Testis (tissue), 3 donors: ENCODE data around the gene FOCAD. TPM values are rescaled to one million over a fixed set of nuclear protein-coding genes. Genes with fewer than 3 reads are reported as not detected.

ENCODE experiments used
- DNase-seq: peaks from one replicate; pipeline ENCODE4 v3.0.0-alpha.2; 2019
- H3K27ac ChIP-seq, 2 donors: fragments of 200-600 bp; sonication (generic); one replicate each; pipeline ENCODE4 v1.5.1; 2019
- H3K27me3 ChIP-seq: fragments of 200-600 bp; sonication (generic); one replicate; pipeline ENCODE4 v1.5.1; 2019
- H3K36me3 ChIP-seq: fragments of 200-600 bp; sonication (generic); one replicate; pipeline ENCODE4 v1.5.1; 2017; ENCODE audit warnings: low read depth; ENCODE audit errors: missing control alignments
- H3K4me1 ChIP-seq: fragments of 200-600 bp; sonication (generic); one replicate; pipeline ENCODE4 v1.5.1; 2019
- H3K4me3 ChIP-seq, 2 donors: fragments of 200-600 bp; sonication (generic); one replicate each; pipeline ENCODE4 v1.5.1; 2017 to 2019
- H3K9me3 ChIP-seq: fragments of 200-600 bp; sonication (generic); one replicate; pipeline ENCODE4 v1.5.1; 2017
- CTCF ChIP-seq, 3 experiments: fragments of 450-650 bp in 2 of 3; fragments of 200-600 bp in 1 of 3; sonication (generic) in 1 of 3; IDR thresholded peaks; one replicate each; pipeline ENCODE4 v1.5.1; 2016 to 2019; ENCODE audit warnings: antibody characterized with exemption in 3 of 3, mild to moderate bottlenecking in 2 of 3, moderate library complexity in 1 of 3
- POLR2A ChIP-seq: fragments of 450-650 bp; IDR thresholded peaks from one replicate; pipeline ENCODE4 v1.6.1; 2017; ENCODE audit warnings: antibody characterized with exemption, mild to moderate bottlenecking, moderate library complexity
- WGBS, 2 donors: methylation state at CpG; one replicate each; pipeline ENCODE4 v1.1.5; 2018; 5-methylcytosine and 5-hydroxymethylcytosine counted together
- intact Hi-C: fragments of 100-400 bp; cut with DNase I; formaldehyde crosslinking; loops from one replicate; pipeline ENCODE4 v1.15.1; 2023; ENCODE audit warnings: low total_unique reads
- polyA plus RNA-seq: library from polyadenylated mRNA; stranded (reverse); fragments of 350-450 nt; fragmentation: Illumina TruSeq; extraction: RNeasy Lipid Tissue Mini Kit (QIAGEN cat#74804); gene quantifications from one replicate; pipeline ENCODE4 v1.2.3, GENCODE V29; 2014; ENCODE audit warnings: low read depth, low replicate concordance; ENCODE audit not compliant: insufficient read depth
- total RNA-seq, 2 donors: library from RNA; depleted of rRNA; stranded (reverse); fragments of >200 nt; gene quantifications; one replicate each; pipeline ENCODE4 v1.2.3, GENCODE V29; 2016

Gene FOCAD
- total and polyA plus RNA-seq, 3 donors from 2014 or later, result 26.6 to 45.4 (median 38.7) TPM

GRCh38 chr9:20997503-20998076 lies 313.5 kb downstream of the FOCAD start:
- H3K4me1 ChIP-seq, result no peaks in the 10 kb centered on the region
- no peak overlapping the region for H3K4me3 ChIP-seq
- WGBS, 2 donors, result 91 to 92% methylated on average over 2 of the region's 2 CpGs
- no peaks in the 10 kb centered on the region for H3K36me3 ChIP-seq
- no peaks in the 10 kb centered on the region for H3K9me3 ChIP-seq
- no peak for TF ChIP-seq CTCF (IDR thresholded peaks at IDR 0.05)
- intact Hi-C loops, result no loop called here
- no peak for DNase-seq
- no peaks in the 10 kb centered on the region for H3K27me3 ChIP-seq
- no peak overlapping the region for H3K27ac ChIP-seq

DNA sequence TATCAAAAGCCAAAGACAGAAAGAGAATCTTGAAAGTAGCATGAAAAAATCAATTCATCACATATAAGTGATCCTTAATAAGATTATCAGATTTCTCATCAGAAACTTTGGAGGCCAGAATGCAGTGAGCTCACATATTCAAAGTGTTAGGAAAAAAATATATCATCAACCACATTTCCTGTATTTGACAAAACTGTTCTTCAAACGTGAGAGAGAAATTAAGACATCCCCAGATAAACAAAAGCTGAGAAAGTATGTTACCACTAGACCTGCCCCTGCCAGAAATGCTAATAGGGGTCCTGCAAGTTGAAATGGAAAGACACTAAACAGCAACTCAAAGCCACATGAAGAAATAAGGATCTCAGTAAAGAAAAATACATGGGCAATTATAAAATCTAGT lies 317.5 kb downstream of the FOCAD start:
- Histone ChIP-seq H3K27me3 (no peaks in the 10 kb centered on the region), H3K36me3 (no peaks in the 10 kb centered on the region), H3K4me1 (no peaks in the 10 kb centered on the region), H3K4me3 (no peak overlapping the region), H3K9me3 (no peaks in the 10 kb centered on the region), H3K27ac (no peak overlapping the region)
- intact Hi-C loops, result no loop called here
- 33 to 53% methylated on average over 1 of the region's 1 CpG for WGBS, 2 donors
- DNase-seq, result no peak
- no peak for TF ChIP-seq CTCF (IDR thresholded peaks at IDR 0.05)
- TF ChIP-seq POLR2A, result no peak

- no peak for TF ChIP-seq POLR2A
- TF ChIP-seq CTCF (IDR thresholded peaks at IDR 0.05), result no peak
- 89 to 90% methylated on average over 2 of the region's 2 CpGs for WGBS, 2 donors
Observed at GRCh38 chr9:21002040-21002439, 318.0 kb downstream of the FOCAD start.

DNA sequence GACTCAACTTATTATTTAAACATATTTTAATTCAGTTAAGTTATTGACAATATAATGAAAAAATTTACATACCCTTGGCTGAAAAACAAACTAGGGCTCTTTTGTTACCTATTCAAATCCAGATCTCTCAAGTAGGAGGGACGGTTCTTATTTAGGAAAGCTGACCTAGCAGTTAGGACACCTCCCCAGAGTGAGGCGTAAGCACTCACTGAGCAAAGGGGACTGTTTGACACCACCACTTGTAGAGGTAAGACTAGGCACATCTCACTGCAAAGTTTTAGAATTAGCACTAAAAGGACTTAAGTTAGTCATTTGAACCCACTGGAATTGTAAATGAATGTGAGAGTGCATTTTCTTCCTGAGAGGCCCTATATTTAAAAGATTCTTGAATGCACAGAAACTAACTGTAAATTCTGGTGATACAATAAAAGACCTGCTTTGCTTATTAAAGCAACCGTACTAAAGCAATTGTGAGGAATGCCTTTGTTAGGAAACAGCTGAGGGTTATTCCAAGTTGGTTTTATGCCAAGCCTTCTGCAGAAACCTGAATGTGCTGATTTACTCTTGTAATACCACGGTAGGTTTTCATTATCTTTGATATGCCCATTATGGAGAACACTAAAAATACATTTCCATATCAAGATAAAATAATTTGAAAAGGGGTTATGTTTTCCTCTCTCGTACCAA lies 331.2 kb downstream of the FOCAD start:
- no peak for DNase-seq
- intact Hi-C loops, result no loop called here
- Histone ChIP-seq H3K4me3 (no peak overlapping the region), H3K4me1 (no peaks in the 10 kb centered on the region), H3K36me3 (no peaks in the 10 kb centered on the region), H3K9me3 (no peaks in the 10 kb centered on the region), H3K27ac (no peak overlapping the region), H3K27me3 (no peaks in the 10 kb centered on the region)
- no peak for TF ChIP-seq CTCF (IDR thresholded peaks at IDR 0.05)
- no peak for TF ChIP-seq POLR2A
- 57 to 71% methylated on average over 5 of the region's 5 CpGs for WGBS, 2 donors

More at GRCh38 chr9:21002040-21002439, 318.0 kb downstream of the FOCAD start:
- no peak overlapping the region for H3K4me3 ChIP-seq
- H3K27me3 ChIP-seq, result no peaks in the 10 kb centered on the region
- intact Hi-C loops, result no loop called here
- H3K4me1 ChIP-seq, result no peaks in the 10 kb centered on the region
- H3K9me3 ChIP-seq, result no peaks in the 10 kb centered on the region
- no peak overlapping the region for H3K27ac ChIP-seq
- H3K36me3 ChIP-seq, result no peaks in the 10 kb centered on the region
- DNase-seq, result no peak

DNA sequence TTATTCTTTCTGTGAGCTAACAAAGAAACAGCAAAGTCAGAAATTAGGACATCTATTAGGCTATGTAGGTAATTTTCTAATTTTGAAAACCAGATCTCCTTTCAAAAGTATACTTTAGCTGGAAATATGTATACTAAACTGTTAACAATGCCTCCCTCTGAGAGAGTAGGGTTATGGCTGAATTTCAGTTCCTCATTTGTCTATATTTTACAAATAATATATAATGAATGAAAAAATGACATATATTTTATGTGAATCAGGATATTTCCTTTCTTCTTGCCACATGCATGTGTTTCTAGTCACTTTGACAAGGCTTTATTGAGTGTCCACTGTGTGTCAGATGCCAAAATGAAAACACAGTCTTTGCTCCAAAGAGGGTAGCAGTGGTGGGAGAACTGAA lies 331.9 kb downstream of the FOCAD start:
- DNase-seq, result no peak
- Histone ChIP-seq H3K4me3 (no peak overlapping the region), H3K36me3 (no peaks in the 10 kb centered on the region), H3K27ac (no peak overlapping the region), H3K9me3 (no peaks in the 10 kb centered on the region), H3K27me3 (no peaks in the 10 kb centered on the region), H3K4me1 (no peaks in the 10 kb centered on the region)
- TF ChIP-seq POLR2A (no peak), CTCF (IDR thresholded peaks at IDR 0.05) (no peak)
- intact Hi-C loops, result no loop called here
